ENCODE measurements around the gene RNF146.
"Not testable (repeated sequence)": the region's sequence is repeated elsewhere in the genome, so short reads cannot be mapped to it uniquely, and the experiment has no call there.

RNF146 gene, protein sequence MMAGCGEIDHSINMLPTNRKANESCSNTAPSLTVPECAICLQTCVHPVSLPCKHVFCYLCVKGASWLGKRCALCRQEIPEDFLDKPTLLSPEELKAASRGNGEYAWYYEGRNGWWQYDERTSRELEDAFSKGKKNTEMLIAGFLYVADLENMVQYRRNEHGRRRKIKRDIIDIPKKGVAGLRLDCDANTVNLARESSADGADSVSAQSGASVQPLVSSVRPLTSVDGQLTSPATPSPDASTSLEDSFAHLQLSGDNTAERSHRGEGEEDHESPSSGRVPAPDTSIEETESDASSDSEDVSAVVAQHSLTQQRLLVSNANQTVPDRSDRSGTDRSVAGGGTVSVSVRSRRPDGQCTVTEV

DNA sequence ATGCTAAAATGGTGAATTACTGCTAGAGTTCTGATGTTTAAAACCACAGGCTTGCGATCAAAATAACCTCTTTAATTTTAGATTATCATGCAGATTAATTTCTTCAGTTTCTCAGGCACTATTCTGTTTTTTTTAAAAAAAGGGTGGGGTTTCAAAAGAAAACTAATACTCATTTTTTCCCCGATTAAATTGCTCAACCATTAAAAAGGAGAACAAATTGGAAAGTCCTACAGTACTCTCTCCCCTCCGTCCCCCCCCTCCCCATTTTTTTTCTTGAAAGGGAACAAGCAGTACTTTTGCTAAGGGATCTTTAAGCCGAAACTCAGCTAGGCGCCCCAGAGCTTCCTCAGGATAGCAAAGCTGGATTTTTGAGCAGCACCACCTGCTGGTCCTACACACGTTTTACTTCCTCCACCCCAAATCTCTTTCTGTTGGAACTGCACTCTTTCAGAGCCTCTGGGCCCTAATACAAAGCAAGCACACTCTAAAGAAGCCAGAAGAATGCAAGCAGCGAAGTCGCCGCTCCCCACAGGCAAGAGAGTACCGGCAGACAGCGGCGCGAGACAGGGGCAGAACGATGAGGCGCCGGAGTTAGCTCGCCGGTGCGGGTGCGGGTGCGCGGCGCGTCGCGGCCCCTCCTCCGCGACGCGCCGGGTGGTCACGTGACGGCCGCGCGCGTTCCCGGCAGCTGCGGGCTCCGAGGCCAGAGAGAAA is at the start of gene RNF146:
TSS of gene RNF146 (plus strand) at position 687 of the 714 bp plus-strand sequence. CDS start 13,475 bp downstream, outside the sequence.
- peak; percentile 83 for DNase-seq

DNA sequence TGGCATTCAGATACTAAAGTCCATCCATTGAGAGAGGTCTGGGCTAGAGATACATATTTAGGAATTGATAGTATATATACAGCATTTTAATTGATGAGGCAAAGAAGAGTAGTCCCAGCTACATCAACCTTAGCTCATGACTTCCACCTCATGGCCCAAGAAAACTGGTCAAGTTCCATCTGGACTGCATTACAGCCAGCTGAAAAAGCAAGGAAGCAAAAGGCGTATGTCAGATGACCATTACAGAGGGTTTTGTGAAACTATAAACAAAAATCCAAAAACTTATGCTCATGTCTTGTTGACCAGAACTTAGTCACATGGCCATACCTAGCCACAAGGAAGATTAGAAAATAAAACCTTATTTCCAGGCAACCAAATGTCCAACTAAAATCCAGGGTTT is 46.8 kb upstream of the RNF146 start:
- no peak for DNase-seq

DNA sequence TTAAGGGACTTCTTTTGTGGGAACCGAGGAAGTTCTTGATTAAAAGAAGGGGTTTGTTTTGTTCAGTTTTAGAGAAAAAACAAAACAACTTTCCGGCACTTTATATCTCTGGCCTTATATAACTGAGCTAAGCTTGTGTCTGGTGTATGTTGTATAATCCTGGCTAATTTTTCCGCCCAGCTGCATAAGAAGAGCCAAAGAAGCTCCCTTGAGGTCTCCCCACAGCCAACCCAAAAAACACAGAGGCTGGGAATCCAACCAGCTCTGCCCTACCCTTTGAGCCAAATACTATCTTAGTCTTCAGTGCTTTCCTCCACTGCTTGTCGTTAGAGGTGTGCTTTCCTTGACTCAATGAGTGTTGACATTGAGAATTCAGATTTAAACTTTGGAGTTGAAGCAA is 45.5 kb upstream of the RNF146 start:
- no peak for DNase-seq

DNA sequence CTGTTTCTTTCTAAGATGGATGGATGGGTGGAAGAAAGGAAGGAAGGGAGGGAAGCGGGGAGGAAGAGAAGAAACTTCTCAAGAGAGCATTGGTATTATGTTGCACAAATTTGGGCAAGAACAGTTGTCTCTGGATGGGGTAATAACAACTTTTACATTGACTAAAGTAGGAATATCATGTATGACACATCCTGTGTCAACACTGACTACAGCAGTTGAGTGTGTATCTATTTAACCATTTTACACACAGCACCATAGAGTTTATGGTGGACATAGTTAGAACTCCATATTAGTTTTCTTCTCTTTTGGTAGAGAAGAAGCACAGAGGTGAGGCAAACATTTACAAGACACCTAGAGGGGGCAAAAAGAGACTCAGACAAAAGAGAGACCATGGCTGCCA is 44.2 kb upstream of the RNF146 start:
- no peak for DNase-seq

DNA sequence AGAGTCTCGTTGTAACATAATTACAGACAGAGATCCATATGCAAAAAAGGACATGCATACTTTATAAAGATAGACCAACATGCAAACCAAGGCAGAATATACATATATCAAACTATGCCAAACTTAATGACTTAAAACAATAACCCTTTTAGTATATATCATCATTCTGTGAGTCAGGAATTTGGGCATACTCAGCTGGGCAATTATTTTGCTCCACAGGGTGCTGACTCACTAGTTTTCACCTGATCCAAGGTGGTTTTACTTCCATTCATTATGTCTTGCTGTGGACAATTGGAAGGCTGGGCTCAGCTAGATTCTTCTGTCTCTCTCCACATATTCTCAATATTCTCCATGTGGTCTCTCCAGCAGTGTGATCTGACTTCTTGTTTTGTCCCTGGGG is 41.2 kb upstream of the RNF146 start:
- DNase-seq: no peak

DNA sequence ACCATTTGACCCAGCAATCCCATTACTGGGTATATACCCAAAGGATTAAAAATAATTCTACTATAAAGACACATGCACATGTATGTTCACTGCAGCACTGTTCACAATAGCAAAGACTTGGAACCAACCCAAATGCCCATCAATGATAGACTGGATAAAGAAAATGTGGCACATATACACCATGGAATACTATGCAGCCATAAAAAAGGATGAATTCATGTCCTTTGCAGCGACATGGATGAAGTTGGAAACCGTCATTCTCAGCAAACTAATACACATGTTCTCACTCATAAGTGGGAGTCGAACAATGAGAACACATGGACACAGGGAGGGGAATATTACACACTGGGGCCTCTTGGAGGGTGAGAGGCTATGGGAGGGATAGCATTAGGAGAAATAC is 32.8 kb upstream of the RNF146 start:
- not testable (repeated sequence) for DNase-seq

DNA sequence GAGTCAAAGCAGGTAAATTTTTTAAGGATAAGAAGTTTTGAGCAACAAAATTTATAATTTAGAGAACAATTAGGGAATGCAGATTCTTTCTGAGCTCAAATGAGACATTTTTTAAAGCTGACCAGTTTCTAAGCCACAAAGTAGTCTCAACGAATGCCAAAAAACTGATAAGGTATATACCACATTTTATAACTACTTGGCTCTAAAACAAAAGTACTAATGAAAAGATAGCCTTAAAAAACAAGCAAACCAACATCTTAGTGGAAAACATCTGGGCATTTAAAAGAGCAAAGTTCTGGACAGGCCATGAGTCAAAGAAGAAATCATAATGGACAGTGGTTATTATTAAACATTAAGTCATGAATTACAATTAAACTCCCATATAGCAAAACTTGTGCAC is 23.2 kb upstream of the RNF146 start:
- no peak for DNase-seq

DNA sequence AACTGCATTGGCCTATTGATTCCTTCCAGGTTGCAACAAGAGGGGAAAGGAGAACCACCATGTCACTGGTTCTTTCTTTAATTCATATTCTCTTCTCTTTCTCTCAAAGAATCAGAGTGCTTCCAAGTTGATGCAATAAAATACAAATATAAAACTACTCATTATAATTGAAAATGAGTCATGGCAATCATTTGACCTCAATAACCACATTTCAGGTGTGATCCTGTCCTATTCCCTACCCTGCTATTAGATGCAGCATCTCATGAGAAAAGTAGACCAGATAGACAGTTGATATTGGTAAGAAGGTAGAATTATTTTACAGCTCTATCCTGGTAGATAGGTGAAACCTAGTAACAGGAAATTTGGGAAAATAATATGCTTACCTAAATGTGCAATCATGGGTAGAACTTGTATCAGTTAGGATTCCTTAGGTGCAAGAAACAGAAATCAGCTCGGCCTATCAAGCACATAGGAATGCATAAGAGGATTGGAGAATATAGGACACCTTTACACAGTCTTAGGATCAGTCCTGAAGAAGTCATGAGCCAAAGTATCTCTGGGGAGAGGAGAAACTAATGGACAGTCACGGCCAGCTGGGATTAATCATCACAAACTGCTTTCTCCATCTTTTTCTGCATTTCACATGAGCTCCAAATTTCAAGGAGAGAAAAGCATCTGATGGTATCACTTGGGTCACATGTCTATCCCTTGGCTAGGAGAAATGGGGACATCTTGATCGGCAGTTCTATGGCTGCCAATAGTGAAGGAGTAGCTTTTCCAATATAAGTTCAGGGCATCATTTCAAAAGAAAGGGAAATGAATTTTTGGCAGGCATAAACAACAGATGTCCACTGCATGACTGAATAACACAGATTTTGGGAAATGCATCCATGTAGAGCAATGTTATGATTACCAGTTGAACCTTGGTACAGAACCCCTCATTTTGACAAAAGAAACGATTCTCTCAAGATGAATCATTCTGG is 19.3 kb upstream of the RNF146 start:
- no peak for DNase-seq

DNA sequence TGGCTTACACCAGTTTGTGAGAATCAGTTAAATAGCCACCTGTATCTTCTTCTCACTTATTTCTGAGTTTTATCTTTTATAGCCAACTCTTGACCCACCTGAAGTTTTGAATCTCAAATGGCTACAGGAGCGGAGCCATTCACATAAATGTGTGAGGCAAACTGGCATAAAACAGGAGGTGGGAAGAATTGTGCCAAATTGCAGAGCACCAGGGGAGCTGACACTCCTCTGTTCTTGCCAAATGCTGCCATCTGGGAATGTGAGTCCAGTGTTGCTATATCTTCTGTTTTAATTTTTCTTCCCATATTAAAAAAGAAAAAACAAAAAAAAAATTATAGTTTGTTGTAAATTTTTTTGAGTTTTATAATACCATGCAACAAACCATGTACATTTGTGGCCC is 17.0 kb upstream of the RNF146 start:
- DNase-seq: no peak

DNA sequence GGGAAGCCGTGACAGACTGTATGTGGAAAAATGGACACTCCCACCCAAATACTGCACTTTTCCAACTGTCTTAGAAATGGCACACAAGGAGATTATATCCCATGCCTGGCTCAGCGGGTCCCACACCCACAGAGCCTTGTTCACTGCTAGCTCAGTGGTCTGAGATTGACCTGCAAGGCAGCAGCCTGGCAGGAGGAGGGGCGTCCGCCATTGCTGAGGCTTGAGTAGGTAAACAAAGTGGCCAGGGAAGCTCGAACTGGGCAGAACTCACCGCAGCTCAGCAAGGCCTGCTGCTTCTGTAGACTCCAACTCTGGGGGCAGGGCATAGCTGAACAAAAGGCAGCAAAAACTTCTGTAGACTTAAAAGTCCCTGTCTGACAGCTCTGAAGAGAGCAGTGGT is 11.4 kb upstream of the RNF146 start:
- DNase-seq: no peak

DNA sequence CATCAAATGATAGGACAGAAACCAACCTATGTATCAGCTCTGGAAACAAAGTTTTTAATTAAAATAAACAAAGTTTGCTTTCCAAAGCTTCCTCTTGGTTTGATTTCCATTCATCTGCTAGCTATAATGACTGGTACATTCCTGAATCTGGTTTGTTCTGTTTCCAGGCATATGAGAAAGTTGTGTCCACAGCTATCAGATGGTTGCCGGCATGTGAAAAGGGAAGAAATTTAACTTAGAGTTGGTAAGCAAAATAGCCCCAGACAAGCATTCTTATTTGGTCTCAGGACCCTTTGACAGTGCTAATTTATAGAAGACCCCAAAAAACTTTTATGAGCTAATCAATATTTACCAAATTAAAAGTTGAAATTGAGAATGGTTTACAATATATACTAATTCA is 3.8 kb upstream of the RNF146 start:
- no peak for DNase-seq

DNA sequence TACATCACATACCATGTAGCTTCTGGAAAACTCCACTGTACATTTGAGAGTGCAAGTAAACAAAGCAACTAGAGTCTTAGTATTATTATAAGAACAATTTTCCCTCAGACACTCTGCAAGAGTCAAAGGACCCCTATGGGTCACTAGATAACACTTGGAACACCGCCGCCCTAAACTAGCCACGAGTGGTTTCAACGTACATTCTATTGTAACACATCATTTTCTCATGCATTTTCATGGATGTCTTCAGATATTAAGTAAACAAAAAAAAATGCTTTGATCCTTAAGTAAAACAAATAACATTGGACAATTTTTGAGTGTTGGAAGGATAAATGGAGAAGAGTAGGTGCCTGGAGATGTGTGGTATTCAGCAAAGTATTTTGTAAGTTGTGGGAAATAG is 3.2 kb upstream of the RNF146 start:
- no peak for DNase-seq

DNA sequence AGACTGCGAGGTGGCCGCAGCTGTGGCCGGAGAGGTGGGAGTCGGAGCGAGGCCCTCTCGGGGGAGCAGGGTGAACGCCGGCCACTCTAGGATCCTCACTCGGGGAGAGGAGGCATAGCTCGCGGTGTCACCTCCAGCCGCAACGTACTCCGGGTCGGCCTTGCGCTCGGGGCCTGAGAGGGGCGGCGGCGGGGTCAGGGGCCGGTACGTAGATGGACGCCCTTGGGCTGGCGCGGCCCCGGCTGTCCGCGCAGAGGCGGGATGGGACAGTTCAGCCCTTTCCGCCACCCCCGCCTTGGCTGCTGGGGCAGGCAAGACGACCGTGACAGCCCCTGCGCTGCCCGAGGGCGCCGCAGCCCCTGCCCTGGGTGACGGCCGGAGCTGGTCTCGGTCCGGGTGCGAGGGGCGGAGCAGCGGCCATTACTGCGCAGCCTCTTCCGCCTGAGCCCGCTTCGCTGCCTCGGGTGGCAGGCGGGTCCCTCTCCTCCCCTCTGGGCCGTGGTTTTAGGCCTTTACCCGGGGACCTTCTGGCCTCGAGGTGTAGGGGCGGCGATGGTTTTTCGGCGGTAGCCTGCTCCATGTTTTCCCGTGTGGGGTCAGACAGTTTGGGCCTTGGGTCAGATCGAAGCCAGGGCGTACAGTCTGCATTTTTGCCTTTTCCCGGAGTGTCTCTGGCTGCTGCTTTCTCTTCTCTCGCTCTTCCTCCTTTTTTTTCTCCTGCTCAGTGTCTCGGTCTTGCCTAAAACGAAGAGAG is 405 bp downstream of the RNF146 start:
- DNase-seq: peak; percentile 61

DNA sequence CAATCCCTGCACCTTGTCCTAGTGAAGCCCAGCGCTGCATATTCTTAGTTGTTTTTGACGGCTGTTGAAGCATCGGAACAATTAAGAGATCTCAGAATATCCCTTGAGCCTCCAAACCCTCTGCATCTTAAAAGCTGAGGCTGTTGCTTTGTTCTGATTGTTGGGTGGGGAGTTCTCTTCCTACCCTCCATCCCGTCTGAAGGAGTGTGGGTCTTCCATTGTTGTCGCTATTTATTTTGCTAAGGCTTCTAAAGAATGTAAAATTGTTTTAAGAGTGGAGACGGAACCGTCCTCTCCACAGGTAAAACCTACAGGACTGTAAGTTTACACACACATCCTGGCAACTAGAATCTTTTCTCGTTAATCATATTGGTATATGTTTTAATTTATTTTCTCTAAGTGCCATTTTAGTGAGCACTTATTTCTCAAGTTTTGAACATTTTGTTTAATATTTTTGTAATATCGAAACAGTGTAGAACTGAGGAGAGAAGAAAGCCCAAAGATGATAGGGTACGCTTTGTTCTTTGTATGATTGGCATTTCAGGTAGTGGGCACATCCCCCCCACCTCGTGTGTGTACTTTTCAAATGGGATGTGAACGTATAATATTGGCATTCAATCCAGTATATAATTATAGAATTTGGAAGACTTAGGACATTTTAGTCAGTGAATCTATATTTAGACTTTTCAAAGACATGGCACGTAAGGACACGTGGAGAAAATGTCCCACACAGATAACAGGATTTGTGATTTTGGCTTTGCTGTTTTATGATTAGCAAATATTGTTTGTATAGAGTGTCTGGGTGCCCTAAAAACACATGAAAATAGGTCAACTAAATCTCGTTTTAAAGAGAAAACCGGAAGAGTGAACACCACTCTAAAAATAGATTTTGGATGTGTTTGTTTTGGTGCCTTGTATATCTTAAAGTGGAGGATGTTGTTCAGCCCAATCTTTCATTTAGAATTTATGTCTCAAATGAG is 1.3 kb downstream of the RNF146 start:
- DNase-seq: no peak

DNA sequence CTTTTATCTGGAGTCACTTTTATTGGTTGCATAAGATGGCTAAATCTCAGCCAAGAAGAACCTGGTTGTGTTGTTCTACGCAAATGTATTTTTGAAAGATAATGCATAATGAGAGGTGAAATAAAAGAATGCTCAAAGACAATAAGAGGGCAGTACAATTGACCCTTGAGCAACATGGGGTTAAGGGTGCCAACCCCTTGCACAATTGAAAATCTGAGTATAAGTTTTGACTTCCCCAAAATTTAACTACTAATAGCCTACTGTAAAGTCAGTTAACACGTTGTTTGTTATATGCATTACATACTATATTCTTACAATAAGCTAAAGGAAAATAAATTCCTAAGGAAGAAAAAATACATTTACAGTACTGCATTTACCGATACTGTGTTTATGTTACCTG is 5.9 kb downstream of the RNF146 start:
- DNase-seq: no peak

DNA sequence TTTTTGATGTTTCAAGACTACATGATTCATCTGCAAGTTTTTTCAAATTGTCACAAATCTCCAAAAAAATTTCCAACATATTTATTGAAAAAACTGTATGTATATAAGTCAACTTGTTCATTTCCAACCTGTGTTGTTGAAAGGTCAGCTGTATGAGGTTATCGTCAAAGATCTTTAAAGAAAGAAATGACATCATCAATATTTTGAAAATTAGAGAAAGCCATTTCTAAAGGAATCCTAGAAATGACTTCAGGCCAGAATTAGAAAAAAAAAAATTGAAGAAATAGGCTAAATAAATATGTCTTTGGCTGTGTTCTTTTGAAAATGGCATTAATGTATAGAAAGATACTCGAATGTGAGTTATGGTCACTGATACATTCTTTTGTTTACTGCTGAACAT is 6.8 kb downstream of the RNF146 start:
- no peak for DNase-seq

DNA sequence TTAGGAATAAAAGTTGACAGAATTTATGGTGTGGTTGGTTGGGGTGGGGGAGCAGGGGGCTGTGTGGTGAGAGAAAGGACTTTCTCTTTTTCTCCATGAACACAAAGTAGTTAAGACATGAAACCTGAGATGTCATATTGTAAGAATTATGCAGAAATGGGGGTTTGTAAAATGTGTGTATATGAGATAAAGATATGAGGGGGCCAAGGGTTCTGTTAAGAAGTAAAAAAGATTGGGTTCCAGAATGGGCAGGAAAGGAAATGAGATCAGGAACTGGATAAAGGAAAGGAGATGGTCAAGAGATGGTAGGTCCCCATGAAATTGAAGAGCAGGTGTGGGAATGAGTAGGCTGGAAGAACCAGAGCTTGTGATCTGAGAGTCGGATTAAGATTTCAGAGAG is 9.7 kb downstream of the RNF146 start:
- no peak for DNase-seq

DNA sequence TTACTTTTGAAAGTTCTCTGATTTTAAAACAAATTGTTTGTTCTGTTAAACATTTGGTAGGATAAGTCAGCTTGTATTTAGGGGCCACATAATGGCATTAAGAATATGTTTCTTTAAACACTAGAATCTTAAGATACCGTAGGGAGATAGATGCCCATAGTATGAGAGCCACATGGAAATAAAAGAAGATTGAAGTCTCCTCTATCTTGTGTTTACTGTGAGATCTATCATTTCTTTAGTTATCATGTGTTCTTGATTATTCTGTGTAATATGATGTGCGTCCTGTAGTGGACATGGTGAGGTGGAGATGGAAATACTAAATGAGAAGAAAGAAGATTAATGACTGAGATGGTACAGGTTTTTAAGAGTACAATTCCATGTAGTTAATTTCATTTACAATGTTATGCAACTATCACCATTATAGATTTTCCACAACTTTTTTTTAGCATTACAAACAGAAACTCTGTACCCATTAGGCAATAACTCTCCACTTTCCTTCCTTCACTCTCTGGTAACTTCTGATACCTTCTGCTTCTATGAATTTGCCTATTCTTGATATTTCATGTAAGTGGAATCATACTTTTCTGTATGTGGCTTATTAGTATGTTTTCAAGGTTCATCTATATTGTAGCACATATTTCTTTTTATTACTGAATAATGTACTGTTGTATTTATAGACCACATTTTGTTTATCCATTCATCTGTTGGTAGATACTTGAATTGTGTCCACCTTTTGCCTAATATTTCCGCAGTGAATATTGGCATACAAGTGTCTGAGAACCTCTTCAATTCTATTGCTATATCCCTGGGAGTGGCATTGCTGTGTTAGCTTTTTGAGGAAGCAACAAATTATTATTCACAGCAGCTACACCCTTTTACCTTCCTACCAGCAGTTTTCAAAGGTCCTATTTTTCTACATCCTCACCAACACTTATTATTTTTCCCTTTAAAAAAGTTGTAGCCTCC is 11.5 kb downstream of the RNF146 start:
- no peak for DNase-seq

DNA sequence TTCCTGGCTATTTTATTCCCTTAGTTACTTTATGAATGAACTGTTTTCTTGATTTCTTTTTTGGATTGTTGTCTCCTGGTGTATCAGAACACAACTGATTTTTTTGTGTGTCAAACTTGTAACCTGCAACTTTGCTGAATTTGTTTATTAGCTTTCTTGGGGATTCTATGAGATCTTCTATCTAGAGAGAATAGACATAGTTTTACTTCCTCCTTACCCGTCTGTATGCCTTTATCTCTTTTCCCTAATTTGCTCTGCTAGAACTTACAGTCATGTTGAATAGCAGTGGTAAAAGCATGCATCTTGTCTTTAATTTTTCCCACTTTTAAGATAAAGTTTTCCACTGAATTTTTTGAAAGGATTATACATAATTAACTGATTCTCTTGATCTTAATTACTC is 13.2 kb downstream of the RNF146 start:
- DNase-seq: no peak

DNA sequence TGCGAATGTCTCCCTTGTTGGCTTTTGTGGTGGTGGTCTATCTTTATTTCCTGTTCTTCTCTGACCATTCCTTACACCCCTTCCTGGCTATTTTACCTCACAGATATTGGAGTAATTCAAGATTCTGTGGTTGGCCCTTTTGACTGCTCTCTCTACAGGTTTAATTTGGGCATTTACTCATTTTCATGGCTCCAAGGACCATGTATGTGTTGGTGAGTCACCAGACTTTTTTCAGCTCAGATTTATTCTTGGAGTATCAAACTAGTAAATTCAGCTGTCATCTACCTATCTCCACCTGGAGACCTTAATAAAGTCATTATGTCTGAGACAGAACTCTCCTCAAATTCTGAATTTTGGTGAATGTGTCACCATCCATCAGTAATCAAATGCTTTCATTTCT is 15.5 kb downstream of the RNF146 start:
- DNase-seq: no peak

Measured in NCI-H2171 treated with DMSO at 0.1 percent for 48 hours (cell line).